Breast epithelium (tissue), 4 donors: ENCODE results near the gene PRLR. TPM values are rescaled to one million over a fixed set of nuclear protein-coding genes. Genes with fewer than 3 reads are reported as not detected.
"Not testable (repeated sequence)": the region's sequence is repeated elsewhere in the genome, so short reads cannot be mapped to it uniquely, and the experiment has no call there.

Experiments
- DNase-seq, 2 donors: peaks; one replicate each; pipeline ENCODE4 v3.0.0-alpha.2; 2019; ENCODE audit warnings: low spot score in 2 of 2
- H3K27ac ChIP-seq, 2 donors: fragments of 200-600 bp; sonication (generic) in 1 of 2; one replicate each; pipeline ENCODE4 v1.5.1; 2016 to 2019; ENCODE audit warnings: mild to moderate bottlenecking in 1 of 2
- H3K27me3 ChIP-seq, 2 donors: fragments of 200-600 bp; sonication (generic) in 1 of 2; one replicate each; pipeline versions ENCODE4 v1.5.1 to v1.6.0; 2017 to 2019; ENCODE audit warnings: control low read depth in 1 of 2, mild to moderate bottlenecking in 1 of 2
- H3K36me3 ChIP-seq: fragments of 200-600 bp; one replicate; pipeline ENCODE4 v1.5.1; 2019
- H3K4me1 ChIP-seq, 2 donors: fragments of 200-600 bp; sonication (generic); one replicate each; pipeline ENCODE4 v1.5.1; 2016 to 2019; ENCODE audit warnings: control low read depth in 1 of 2
- H3K4me3 ChIP-seq, 3 donors: fragments of 200-600 bp; sonication (generic); 1 replicate in 2 of 3; 2 replicates in 1 of 3; pipeline ENCODE4 v1.5.1; 2016 to 2019; ENCODE audit warnings: mild to moderate bottlenecking in 3 of 3, moderate library complexity in 2 of 3
- H3K9me3 ChIP-seq, 2 donors: fragments of 200-600 bp; sonication (generic) in 1 of 2; one replicate each; pipeline ENCODE4 v1.5.1; 2016 to 2019; ENCODE audit warnings: control low read depth in 1 of 2
- POLR2A ChIP-seq: fragments of 450-650 bp; IDR thresholded peaks from one replicate; pipeline ENCODE4 v1.6.1; 2016; ENCODE audit warnings: antibody characterized with exemption, mild to moderate bottlenecking, moderate library complexity
- POLR2AphosphoS5 ChIP-seq, 3 donors: sonication (generic); formaldehyde crosslinking; IDR thresholded peaks; one replicate each; pipeline ENCODE4 v1.6.1; 2017; ENCODE audit warnings: antibody characterized with exemption in 3 of 3
- intact Hi-C: fragments of 100-400 bp; cut with DNase I; formaldehyde crosslinking; loops from one replicate; pipeline ENCODE4 v1.15.1; 2023; ENCODE audit warnings: low total_unique reads
- total RNA-seq, 3 donors: library from RNA; depleted of rRNA; stranded (reverse); fragments of >200 nt; gene quantifications; one replicate each; pipeline ENCODE4 v1.1.0, GENCODE V29; 2016
- TF ChIP-seq, protein P1 (sequence below), 3 donors: fragments of 450-650 bp; IDR thresholded peaks; one replicate each; pipeline ENCODE4 v1.5.1; 2016 to 2017; ENCODE audit warnings: antibody characterized with exemption in 3 of 3, mild to moderate bottlenecking in 3 of 3, moderate library complexity in 3 of 3

PRLR gene
- total RNA-seq, 3 donors from 2014 or later, result 2.6 to 78.0 (median 28.8) TPM

DNA sequence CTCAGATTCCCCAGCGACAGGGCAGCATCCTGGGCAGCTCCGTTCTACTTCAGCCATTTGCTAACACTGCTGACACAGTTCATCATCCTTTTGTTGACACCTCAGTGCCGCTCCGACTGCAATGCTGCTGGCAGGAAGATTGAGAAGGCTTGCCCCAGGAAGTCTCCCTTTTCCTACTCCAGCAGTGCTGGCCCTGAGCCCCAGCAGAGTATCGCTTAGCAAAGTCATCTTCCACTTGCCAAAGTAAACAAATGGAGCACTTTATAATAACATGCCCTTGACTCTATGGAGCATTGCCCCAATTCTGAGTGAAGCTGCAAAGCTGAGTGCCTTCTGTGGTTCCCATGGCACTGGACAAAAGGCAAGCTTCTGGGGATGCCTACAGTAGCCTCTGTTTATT is 32.2 kb downstream of the PRLR start:
- peaks cover 0 to 5% of the 10 kb centered on the region in 2 donors for H3K4me1 ChIP-seq

DNA sequence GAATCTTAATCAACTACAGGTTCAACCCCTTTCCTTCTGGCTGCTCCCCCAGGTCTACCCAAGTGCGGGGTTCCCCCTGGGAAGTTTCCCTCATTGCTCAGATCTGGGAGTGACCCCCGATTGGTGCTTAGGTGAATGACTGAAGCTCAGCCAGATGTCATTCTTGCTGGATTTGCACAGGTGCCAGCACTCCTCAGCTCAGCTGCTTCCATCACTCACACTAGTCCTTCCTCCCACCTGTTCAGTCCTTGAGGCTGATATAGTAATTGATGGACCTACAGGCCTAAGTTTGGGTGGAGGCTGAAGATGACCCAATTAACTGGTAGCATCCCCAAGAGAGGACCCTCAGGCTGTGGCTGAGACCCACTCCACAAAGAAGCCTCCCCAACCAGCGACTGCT is 32.9 kb downstream of the PRLR start:
- H3K4me1 ChIP-seq, result peaks cover 0 to 5% of the 10 kb centered on the region in 2 donors
- H3K9me3 ChIP-seq, result no peaks in the 10 kb centered on the region
- no peaks in the 10 kb centered on the region for H3K27me3 ChIP-seq
- H3K27ac ChIP-seq, result no peak overlapping the region
- no peaks in the 10 kb centered on the region for H3K36me3 ChIP-seq
- no peak overlapping the region for H3K4me3 ChIP-seq
- intact Hi-C loops, result no loop called here
- TF ChIP-seq POLR2A (no peak), POLR2AphosphoS5 (IDR thresholded peaks at IDR 0.05) (no peak)
- TF ChIP-seq, protein P1, sequence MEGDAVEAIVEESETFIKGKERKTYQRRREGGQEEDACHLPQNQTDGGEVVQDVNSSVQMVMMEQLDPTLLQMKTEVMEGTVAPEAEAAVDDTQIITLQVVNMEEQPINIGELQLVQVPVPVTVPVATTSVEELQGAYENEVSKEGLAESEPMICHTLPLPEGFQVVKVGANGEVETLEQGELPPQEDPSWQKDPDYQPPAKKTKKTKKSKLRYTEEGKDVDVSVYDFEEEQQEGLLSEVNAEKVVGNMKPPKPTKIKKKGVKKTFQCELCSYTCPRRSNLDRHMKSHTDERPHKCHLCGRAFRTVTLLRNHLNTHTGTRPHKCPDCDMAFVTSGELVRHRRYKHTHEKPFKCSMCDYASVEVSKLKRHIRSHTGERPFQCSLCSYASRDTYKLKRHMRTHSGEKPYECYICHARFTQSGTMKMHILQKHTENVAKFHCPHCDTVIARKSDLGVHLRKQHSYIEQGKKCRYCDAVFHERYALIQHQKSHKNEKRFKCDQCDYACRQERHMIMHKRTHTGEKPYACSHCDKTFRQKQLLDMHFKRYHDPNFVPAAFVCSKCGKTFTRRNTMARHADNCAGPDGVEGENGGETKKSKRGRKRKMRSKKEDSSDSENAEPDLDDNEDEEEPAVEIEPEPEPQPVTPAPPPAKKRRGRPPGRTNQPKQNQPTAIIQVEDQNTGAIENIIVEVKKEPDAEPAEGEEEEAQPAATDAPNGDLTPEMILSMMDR (IDR thresholded peaks at IDR 0.05), result no peak
- DNase-seq, result no peak

More for the DNA sequence above, 32.2 kb downstream of the PRLR start:
- Histone ChIP-seq H3K27me3 (no peaks in the 10 kb centered on the region), H3K36me3 (no peaks in the 10 kb centered on the region), H3K9me3 (no peaks in the 10 kb centered on the region), H3K27ac (no peak overlapping the region), H3K4me3 (no peak overlapping the region)
- TF ChIP-seq, protein P1 (IDR thresholded peaks at IDR 0.05), result no peak
- TF ChIP-seq POLR2AphosphoS5 (IDR thresholded peaks at IDR 0.05), result peak in 2 of 3 donors; percentile 8 to 29
- DNase-seq, result peak; percentile 53 to 72
- intact Hi-C loops, result no loop called here

DNA sequence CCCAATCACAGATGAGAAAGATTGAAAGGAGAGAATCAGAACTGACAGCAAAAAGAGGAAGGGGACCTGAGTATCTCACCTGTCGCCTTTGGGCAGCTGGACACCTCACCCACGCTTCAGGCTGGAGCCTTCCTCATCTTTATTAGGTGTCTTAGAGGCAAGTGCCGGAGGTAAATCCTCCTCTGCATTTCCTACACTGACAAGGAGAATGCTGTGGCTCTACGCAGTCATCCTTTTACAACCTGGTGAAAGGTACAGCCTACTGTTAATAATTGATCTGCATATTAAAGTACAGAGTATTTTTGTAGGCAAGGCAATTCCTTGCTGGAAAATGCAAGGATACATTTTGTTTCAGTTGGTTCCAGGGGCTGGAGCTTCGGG is 34.8 kb downstream of the PRLR start:
- Histone ChIP-seq H3K27me3 (no peaks in the 10 kb centered on the region), H3K9me3 (no peaks in the 10 kb centered on the region), H3K4me1 (peaks cover 0 to 5% of the 10 kb centered on the region in 2 donors), H3K4me3 (no peak overlapping the region), H3K27ac (no peak overlapping the region), H3K36me3 (no peaks in the 10 kb centered on the region)
- no peak for TF ChIP-seq POLR2AphosphoS5 (IDR thresholded peaks at IDR 0.05)
- TF ChIP-seq, protein P1 (IDR thresholded peaks at IDR 0.05), result no peak
- TF ChIP-seq POLR2A, result no peak
- intact Hi-C loops, result no loop called here
- no peak for DNase-seq

DNA sequence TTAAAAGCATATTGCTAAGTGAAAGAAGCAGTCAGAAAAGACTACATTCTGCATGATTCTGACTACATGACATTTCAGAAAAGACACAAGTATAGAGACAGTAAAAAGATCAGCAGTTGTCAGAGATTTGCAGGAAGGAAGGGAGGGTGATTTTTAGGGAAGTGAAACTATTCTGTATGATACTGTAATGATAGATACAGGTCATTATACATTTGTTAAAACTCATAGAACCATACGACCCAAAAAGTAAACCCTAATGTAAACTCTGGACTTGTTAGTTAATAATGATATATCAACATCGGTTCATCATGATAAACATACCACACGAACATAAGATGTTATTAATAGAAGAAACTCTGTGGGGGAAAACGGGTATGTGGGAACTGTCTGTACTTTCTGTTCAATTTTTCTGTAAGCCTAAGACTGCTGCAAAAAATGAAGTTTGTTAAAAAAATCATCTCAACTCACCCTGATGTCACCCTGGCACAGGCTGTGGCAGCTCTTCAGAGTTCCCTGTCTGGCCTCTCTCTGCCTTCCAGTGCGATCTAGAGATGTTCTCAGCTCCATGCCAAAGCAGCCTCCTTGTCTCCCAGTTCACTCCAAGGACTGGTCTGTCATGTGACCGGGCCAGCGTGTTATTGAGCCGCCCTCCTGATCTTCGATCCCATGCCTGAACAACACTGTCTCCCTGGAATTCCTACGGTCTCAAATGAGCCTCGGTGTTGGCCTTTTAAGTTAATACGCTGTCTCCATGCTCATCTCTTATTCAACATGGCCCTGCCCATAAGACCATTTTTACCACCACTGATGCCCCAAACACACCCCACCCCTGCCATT is 35.4 kb downstream of the PRLR start:
- peaks cover 0 to 5% of the 10 kb centered on the region in 2 donors for H3K4me1 ChIP-seq
- intact Hi-C loops, result no loop called here
- no peak overlapping the region for H3K4me3 ChIP-seq
- no peaks in the 10 kb centered on the region for H3K9me3 ChIP-seq
- TF ChIP-seq POLR2A (no peak), POLR2AphosphoS5 (IDR thresholded peaks at IDR 0.05) (no peak)
- TF ChIP-seq, protein P1 (IDR thresholded peaks at IDR 0.05), result no peak
- no peak for DNase-seq
- H3K27ac ChIP-seq, result no peak overlapping the region
- no peaks in the 10 kb centered on the region for H3K36me3 ChIP-seq
- no peaks in the 10 kb centered on the region for H3K27me3 ChIP-seq

DNA sequence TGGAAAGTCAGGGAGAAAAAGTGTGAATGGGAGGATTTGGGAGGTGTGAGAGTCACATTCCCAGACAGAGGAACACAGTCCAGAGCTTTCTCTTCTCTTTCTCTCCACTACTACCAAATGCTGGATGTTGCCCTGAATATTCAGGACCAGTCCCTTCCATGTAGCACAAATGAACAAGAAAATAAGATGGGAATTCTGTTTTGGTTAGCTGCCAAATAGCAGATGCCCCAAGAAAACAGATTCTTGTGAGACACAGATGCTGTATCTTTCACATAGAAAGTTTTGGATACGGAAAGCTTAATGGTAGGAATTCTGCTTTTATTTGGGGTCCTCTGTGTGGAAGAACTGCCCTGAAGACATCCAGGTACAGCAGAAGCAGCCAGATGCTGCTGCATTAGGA is 37.8 kb downstream of the PRLR start:
- Histone ChIP-seq H3K27me3 (no peaks in the 10 kb centered on the region), H3K4me1 (no peaks in the 10 kb centered on the region), H3K27ac (no peak overlapping the region), H3K36me3 (no peaks in the 10 kb centered on the region), H3K9me3 (no peaks in the 10 kb centered on the region), H3K4me3 (no peak overlapping the region)
- intact Hi-C loops, result no loop called here
- no peak for TF ChIP-seq POLR2AphosphoS5 (IDR thresholded peaks at IDR 0.05)
- TF ChIP-seq, protein P1 (IDR thresholded peaks at IDR 0.05), result no peak
- no peak for TF ChIP-seq POLR2A
- no peak for DNase-seq

DNA sequence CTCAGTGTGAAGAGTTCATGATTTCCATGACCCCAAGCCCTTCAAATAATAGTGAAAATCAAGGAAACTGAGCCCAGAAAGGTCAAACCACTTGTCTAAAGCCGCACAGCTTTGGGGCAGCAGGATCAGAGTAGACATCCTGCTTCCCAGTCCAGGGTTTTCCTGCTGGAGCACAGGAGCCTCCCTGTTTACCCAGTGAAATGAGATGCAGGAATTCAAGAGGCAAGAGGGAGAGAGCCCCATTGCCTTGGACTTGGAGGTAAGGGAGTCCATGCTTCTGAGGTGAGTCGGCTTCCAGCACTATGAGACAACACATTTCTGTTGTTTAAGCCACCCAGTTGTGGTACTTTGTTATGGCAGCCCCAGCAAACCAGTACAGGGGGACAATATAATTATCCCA is 40.5 kb downstream of the PRLR start:
- H3K4me3 ChIP-seq, H3K9me3 ChIP-seq, H3K4me1 ChIP-seq, H3K36me3 ChIP-seq, H3K27me3 ChIP-seq, H3K27ac ChIP-seq, intact Hi-C loops, DNase-seq: not testable (repeated sequence)
